ENCODE measurements around the gene RADX. TPM values are rescaled to one million over a fixed set of nuclear protein-coding genes. Genes with fewer than 3 reads are reported as not detected.

The RADX gene
- total and polyA plus RNA-seq, 2 of the 13 experiments (the other 11 are each of a cell fraction or from before 2014, with no cell fraction given) = 1.1 to 2.7 TPM

DNA sequence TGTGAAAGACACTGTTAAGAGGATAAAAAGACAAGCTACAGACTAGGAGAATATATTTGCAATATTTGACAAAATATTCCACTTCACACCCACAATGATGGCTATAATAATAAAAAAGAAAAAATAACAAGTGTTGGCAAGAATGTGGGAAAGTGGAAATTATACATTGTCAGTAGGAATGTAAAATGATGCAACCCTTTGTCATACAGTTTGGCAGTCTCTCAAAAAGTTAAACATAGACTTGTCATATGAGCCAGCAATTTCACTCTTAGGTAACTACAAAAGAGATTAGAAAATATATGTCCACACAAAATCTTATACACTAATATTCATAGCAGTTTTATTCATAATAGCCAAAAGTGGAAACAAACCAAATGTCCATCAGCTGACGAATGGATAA, 5.2 kb upstream of the RADX start:
- FAIRE-seq (peak; percentile 52), DNase-seq (ENCODE audit: low spot score) (no peak), ATAC-seq (no peak)
- no peaks in the 10 kb centered on the region for H3K36me3 ChIP-seq (replicated peaks in 1 of 2; ENCODE audit: control insufficient read depth in 1 of 2, insufficient read depth in 2 of 2, low read length in 2 of 2)
- no peak overlapping the region for H3K9ac ChIP-seq (ENCODE audit: insufficient read depth, low read depth, low read length)
- BruUV-seq (replicated peaks) = no TSS peak
- ChIA-PET CTCF (ENCODE audit: low intra/inter-chr PET ratio, low total read pairs) (no interaction called here), POLR2A (no interaction called here)
- H3K4me2 ChIP-seq (ENCODE audit: low read depth, low read length) = no peak overlapping the region
- in situ Hi-C loops (cut with HindIII; ENCODE audit: extremely low pct_ligation_motif_present, low pct_unique_long_range_greater_than_20kb) (no loop called here), intact Hi-C loops (cut with micrococcal nuclease; ENCODE audit: unreplicated experiment) (no loop called here)
- no peak overlapping the region for H3K27ac ChIP-seq (ENCODE audit: extremely low read length, insufficient read depth, low read length)
- 93% methylated on average over 1 of the region's 1 CpG for WGBS (ENCODE audit: low lambda C conversion rate)
- H3K79me2 ChIP-seq (ENCODE audit: insufficient read depth, low read length) = no peaks in the 10 kb centered on the region
- H3K4me1 ChIP-seq (ENCODE audit: insufficient read depth, low read length) = no peaks in the 10 kb centered on the region
- H3K4me3 ChIP-seq (replicated peaks in 1 of 3; ENCODE audit: insufficient read depth in 1 of 3, low read depth in 2 of 3, low read length in 3 of 3) = no peak overlapping the region
- no peaks in the 10 kb centered on the region for H3K27me3 ChIP-seq (ENCODE audit: control insufficient read depth in 1 of 2, insufficient read depth in 2 of 2, low read length in 2 of 2)
- no peaks in the 10 kb centered on the region for H3K9me3 ChIP-seq (ENCODE audit: low read length)
- no peaks in the 10 kb centered on the region for H4K20me1 ChIP-seq (ENCODE audit: insufficient read depth, low read length)
- TF ChIP-seq GFI1 (CRISPR knock-in tag; IDR thresholded peaks at IDR 0.05; ENCODE audit: borderline replicate concordance) (no peak), AHR (CRISPR knock-in tag; IDR thresholded peaks at IDR 0.05) (no peak), ZNF33A (CRISPR knock-in tag; IDR thresholded peaks at IDR 0.05; ENCODE audit: borderline replicate concordance) (no peak), RBM39 (IDR thresholded peaks at IDR 0.05; ENCODE audit: low read depth, low read length, poor library complexity, severe bottlenecking) (no peak), FIP1L1 (IDR thresholded peaks at IDR 0.05; ENCODE audit: borderline replicate concordance, insufficient read depth, low read depth, low read length) (no peak), NKX3-1 (CRISPR knock-in tag; IDR thresholded peaks at IDR 0.05) (no peak)
- TF ChIP-seq, protein P1, sequence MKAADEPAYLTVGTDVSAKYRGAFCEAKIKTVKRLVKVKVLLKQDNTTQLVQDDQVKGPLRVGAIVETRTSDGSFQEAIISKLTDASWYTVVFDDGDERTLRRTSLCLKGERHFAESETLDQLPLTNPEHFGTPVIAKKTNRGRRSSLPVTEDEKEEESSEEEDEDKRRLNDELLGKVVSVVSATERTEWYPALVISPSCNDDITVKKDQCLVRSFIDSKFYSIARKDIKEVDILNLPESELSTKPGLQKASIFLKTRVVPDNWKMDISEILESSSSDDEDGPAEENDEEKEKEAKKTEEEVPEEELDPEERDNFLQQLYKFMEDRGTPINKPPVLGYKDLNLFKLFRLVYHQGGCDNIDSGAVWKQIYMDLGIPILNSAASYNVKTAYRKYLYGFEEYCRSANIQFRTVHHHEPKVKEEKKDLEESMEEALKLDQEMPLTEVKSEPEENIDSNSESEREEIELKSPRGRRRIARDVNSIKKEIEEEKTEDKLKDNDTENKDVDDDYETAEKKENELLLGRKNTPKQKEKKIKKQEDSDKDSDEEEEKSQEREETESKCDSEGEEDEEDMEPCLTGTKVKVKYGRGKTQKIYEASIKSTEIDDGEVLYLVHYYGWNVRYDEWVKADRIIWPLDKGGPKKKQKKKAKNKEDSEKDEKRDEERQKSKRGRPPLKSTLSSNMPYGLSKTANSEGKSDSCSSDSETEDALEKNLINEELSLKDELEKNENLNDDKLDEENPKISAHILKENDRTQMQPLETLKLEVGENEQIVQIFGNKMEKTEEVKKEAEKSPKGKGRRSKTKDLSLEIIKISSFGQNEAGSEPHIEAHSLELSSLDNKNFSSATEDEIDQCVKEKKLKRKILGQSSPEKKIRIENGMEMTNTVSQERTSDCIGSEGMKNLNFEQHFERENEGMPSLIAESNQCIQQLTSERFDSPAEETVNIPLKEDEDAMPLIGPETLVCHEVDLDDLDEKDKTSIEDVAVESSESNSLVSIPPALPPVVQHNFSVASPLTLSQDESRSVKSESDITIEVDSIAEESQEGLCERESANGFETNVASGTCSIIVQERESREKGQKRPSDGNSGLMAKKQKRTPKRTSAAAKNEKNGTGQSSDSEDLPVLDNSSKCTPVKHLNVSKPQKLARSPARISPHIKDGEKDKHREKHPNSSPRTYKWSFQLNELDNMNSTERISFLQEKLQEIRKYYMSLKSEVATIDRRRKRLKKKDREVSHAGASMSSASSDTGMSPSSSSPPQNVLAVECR (CRISPR knock-in tag; IDR thresholded peaks at IDR 0.05; ENCODE audit: borderline replicate concordance) = no peak
- no peak overlapping the region for H2AFZ ChIP-seq (ENCODE audit: low read length)
